Suppressor macrophage (primary cell): ENCODE measurements around the gene ETFB.

Experiments used
- DNase-seq, 4 experiments: peaks; one replicate each; pipeline ENCODE4 v3.0.0-alpha.2; 2020 to 2022

Gene ETFB

GRCh38 chr19:51327066-51328001 is 38.9 kb downstream of the ETFB start:
- DNase-seq, result peak; percentile 76 to 90 (median 83)

GRCh38 chr19:51326216-51327065 is 39.7 kb downstream of the ETFB start:
- peak in 1 of 4 experiments; percentile 19 for DNase-seq

- peak; percentile 16 to 60 (median 54) for DNase-seq
Observed at GRCh38 chr19:51325161-51325976, 40.8 kb downstream of the ETFB start.

GRCh38 chr19:51324167-51324481 is 42.1 kb downstream of the ETFB start:
- DNase-seq, result peak in 1 of 4 experiments; percentile 13

DNA sequence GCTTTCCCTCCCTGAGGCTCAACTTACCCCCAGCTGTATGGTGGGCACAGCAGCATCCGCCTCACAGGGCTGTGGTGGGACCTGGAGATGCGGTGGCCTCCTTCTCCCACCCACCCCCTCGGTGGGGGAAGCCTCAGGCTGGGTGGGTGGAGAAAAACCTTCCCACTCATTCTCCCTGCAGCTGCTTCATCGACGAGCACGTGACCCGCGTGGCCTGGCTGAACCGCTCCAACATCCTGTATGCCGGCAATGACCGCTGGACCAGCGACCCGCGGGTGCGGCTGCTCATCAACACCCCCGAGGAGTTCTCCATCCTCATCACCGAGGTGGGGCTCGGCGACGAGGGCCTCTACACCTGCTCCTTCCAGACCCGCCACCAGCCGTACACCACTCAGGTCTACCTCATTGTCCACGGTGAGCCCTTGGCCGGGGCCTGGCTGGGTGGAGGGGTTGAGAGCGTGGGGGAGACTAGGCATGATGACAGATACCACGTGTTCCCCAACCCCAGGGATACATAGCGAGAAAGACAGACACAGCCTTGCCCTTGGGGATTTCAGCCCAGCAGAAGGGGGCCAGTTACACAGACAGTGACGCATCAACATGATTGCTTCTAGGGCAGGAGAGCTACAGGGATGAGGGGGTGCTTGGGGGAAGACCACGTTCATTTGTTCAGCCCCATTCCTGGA is 42.6 kb downstream of the ETFB start:
- DNase-seq, result no peak

GRCh38 chr19:51321799-51322198 is 44.4 kb downstream of the ETFB start:
- no peak for DNase-seq

DNA sequence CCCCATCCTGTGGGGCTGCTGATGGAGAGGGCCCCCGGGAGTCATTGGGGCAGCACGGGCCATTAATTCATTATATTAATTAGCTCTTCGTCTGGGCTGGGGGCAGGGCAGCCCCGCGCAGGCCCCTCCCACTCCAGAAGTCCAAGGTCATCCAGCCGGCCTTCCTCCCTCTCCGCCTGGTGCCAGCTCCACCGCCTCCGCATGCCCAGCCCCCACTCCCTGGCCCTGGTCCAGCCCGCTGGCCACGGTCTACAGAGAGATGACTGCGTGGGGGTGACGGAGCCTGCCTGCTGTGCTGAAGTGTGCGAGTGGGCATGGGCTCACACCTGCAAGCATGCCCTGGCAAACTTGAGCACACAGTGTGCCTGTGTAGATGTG is 45.9 kb downstream of the ETFB start:
- DNase-seq, result no peak

GRCh38 chr19:51319649-51320279 is 46.4 kb downstream of the ETFB start:
- no peak for DNase-seq

DNA sequence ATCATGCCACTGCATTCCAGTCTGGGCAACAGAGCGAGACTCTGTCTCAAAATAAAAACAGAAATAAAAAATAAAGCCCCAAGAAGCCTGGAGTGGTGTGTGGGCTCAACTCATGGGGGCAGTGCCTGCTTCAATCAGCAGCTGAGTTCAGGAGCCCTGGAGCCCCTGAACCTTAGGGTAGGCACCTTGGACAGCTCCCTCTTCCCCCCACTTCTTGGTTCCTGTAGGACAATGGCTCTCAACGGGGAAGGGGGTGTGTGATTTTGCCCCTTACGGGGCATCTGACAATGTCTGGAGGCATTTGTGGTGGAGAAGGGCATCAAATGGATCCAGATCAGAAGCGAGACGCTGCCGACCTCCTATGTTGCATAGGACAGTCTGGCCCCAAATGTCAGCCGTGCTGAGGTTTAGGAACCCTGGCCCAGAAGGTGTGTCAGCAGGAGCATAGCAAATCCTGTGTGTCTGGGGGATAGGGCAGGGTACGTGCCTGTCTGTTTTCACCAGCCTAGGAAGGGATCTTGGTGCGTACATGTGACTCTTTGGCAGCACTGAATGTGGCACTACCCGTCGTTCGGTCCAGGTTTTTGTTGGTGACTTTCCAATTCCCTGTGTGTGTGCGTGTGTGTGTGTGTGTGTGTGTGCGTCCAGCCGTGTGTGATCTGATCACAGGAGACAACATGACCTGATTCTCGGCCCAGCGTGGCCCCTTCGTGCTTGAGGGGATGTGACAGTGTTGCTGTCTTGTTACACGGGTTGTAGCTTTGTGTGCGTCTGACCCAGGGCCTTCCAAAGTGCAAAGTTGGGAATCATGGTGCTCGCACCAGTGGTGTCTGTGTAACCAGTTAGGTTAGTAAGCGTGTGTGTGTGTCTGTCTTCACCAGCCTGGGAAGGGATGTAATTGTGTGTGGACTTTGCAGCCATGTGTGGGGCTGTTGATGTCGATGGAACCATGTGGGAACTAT is 47.2 kb downstream of the ETFB start:
- DNase-seq, result no peak

DNA sequence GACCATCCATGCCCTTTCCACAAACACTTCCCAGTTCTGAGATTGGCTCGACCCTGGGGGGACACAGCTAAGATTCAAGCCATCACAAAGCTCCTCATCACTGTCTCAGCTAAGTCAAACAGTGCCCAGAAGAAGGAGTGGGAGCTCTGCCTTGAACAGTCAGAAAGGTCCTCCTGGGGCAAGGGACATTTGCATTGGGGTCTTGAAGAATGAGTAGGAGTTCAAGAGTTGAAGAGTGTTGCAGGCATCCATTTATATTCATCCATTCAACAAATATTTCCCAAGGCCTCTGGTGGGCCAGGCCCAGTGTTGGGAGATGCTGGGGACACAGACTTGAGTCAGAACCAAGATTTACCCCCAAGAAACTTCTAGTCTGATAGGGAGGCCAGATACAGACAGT is 48.2 kb downstream of the ETFB start:
- DNase-seq, result no peak

- DNase-seq, result no peak
Observed at GRCh38 chr19:51317376-51317775, 48.8 kb downstream of the ETFB start.

- no peak for DNase-seq
Observed at GRCh38 chr19:51316688-51317087, 49.5 kb downstream of the ETFB start.

GRCh38 chr19:51311351-51312257 is 54.6 kb downstream of the ETFB start, which contains the start of gene IGLON5:
Gene IGLON5 (plus strand): TSS chr19:51311644. CDS start chr19:51311848, 204 bp downstream.
- peak in 2 of 4 experiments; percentile 19 to 22 for DNase-seq

- no peak for DNase-seq
Observed at GRCh38 chr19:51305479-51305878, 60.7 kb downstream of the ETFB start.

DNA sequence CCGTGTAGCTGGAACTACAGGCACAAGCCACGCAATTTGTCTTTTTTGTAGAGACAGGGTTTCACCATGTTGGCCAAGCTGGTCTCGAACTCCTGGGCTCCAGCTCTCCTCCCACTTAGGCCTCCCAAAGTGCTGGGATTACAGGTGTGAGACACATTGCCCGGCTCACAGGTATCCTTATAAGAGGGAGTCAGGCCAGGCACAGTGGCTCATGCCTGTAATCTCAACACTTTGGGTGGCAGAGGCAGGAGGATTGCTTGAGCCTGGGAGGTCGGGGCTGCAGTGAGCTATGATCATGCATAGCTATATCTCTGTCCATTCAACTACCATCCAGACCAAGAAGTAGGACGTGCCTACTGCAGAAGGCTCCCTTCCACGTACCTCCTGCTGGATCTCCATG is 64.9 kb downstream of the ETFB start:
- DNase-seq, result no peak

GRCh38 chr19:51297406-51297805 is 68.8 kb downstream of the ETFB start:
- no peak for DNase-seq

DNA sequence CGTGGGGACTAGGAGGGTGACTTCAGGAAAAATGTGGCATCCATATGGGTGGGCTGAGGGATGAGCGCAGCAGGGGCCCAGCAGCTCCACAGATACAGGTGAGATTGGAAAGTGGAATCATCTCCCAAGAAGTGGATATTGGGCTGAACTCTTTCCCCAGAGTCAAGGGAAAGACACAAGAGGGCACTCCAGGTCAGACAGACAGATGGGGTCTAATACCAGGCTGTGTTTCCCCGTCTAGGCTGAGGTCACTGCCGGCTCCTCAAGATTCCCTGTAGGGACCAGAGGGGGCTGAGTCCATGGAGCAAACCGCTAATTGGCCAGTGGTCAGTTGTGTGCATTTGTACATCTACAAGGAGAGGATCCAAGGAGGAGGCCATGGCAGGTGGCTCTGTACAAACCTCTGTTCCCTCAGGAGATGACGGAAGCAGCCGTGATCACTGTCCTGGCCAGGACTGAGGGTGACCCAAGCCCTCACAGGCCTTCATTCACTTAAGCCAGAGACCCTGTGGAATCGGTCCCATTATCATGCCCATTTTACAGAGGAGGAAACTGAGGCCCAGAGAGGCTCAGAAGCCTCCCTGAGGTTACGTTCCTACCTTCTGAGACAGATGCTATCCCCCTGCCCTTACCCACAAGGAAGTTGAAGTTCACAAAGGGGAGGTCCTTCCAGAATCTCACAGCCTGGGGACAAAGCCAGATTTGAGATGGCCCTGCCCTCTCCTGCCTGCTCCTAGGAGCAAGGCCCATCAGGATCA is 69.7 kb downstream of the ETFB start:
- DNase-seq, result peak in 3 of 4 experiments; percentile 24 to 27 (median 25)

GRCh38 chr19:51295382-51296126 is 70.6 kb downstream of the ETFB start:
- no peak for DNase-seq
